Heart right ventricle (tissue), 16 donors: Measurements from ENCODE around the gene VAC14. TPM values are rescaled to one million over a fixed set of nuclear protein-coding genes. Genes with fewer than 3 reads are reported as not detected.

Source experiments
- ATAC-seq, 8 donors: fragments of 200-7000 bp; cut with Tn5 transposase; one replicate each; pipeline ENCODE4 v1.9.1; 2020; ENCODE audit warnings: mild to moderate bottlenecking in 8 of 8, moderate library complexity in 8 of 8, moderate number of reproducible peaks in 1 of 8
- DNase-seq, 2 donors: peaks; one replicate each; pipeline ENCODE4 v3.0.0-alpha.2; 2020
- H3K27ac ChIP-seq, 10 donors: fragments of 200-600 bp; sonication (generic) in 2 of 10; one replicate each; pipeline versions ENCODE4 v1.5.0 to v1.8.0; 2020 to 2022; ENCODE audit warnings: mild to moderate bottlenecking in 3 of 10
- H3K27me3 ChIP-seq, 7 donors: fragments of 200-600 bp; one replicate each; pipeline ENCODE4 v1.8.0; 2021 to 2022; ENCODE audit warnings: mild to moderate bottlenecking in 2 of 7
- H3K36me3 ChIP-seq, 9 donors: fragments of 200-600 bp; sonication (generic) in 1 of 9; one replicate each; pipeline versions ENCODE4 v1.5.0 to v1.8.0; 2020 to 2022; ENCODE audit warnings: mild to moderate bottlenecking in 2 of 9
- H3K4me1 ChIP-seq, 9 donors: fragments of 200-600 bp; sonication (generic) in 1 of 9; one replicate each; pipeline versions ENCODE4 v1.5.0 to v1.8.0; 2020 to 2022; ENCODE audit warnings: mild to moderate bottlenecking in 4 of 9
- H3K4me3 ChIP-seq, 10 donors: fragments of 200-600 bp; sonication (generic) in 2 of 10; one replicate each; pipeline versions ENCODE4 v1.5.0 to v1.8.0; 2020 to 2022; ENCODE audit warnings: mild to moderate bottlenecking in 7 of 10, moderate library complexity in 2 of 10
- H3K9me3 ChIP-seq, 11 donors: fragments of 200-600 bp in 10 of 11; sonication (generic) in 2 of 11; one replicate each; pipeline versions ENCODE4 v1.5.0 to v1.8.0; 2013 to 2022; ENCODE audit warnings: mild to moderate bottlenecking in 2 of 11, control low read depth in 1 of 11, moderate library complexity in 1 of 11
- CTCF ChIP-seq, 9 donors: fragments of 200-600 bp; sonication (generic) in 2 of 9; IDR thresholded peaks; one replicate each; pipeline versions ENCODE4 v1.5.0 to v1.8.0; 2021 to 2022; ENCODE audit warnings: antibody characterized with exemption in 9 of 9, mild to moderate bottlenecking in 5 of 9, moderate library complexity in 1 of 9
- WGBS, 2 donors: extraction: QIAGEN DNeasy Blood & Tissue Kit; methylation state at CpG; one replicate each; pipeline ENCODE4 v1.1.7; 2013; ENCODE audit warnings: inconsistent platforms in 1 of 2; 5-methylcytosine and 5-hydroxymethylcytosine counted together
- intact Hi-C, 10 donors: fragments of 100-400 bp; cut with DNase I; formaldehyde crosslinking; loops; one replicate each; pipeline versions ENCODE4 v1.11.1 to v1.14.2; 2022
- polyA plus RNA-seq, 2 donors: library from polyadenylated mRNA; stranded (reverse); fragments of 200-250 nt; gene quantifications; one replicate each; pipeline ENCODE4 v1.2.3, GENCODE V29; 2013
- total RNA-seq, 10 donors: library from RNA; stranded (reverse); fragmentation: NEBNext Ultra II Directional in 3 of 10; extraction: Animal tissue kit (Norgen Biotek cat#: 25700) in 3 of 10; gene quantifications; one replicate each; pipeline versions ENCODE4 v1.2.1 to v1.2.4, GENCODE V29; 2021 to 2023
- donor health status: Arrhythmogenic right ventricular cardiomyopathy.
- donor health status: ischemic (EF 13 %, LVEDD 7.1; RV severe dilation, severe dysfunction).
- donor health status: healthy with polysubstance abuse.
- donor health status: DM: no; HTN: yes; CAD: no.
- donor health status: DM: no; HTN: no; CAD: no.
- donor health status: ischemic (EF 25% LVEDD 6.9; RV normal size, moderate dysfunction).
- donor health status: ischemic (EF 25% LVEDD 5.7; RV mildly dilated, moderate dysfunction).
- donor health status: healthy.
- donor health status: DM: yes; HTN: yes; CAD: no.
- donor health status: Ischemic cardiomyopathy.
- donor health status: ischemic (EF 35%, LVEDD 5.7; RV mildly dilated, moderate dysfunction).
- donor health status: nonischemic (EF 11% LVEDD 7.7; RV severe dilation, severe dysfunction).
- donor health status: DM: yes; HTN: yes; CAD: no.
- donor health status: PGD.
- donor health status: ischemic (EF 29% LVEDD 5.4; RV normal size, mild dysfunction).
- donor health status: nonischemic (EF 23%, LVEDD 6.1; RV moderate dilation, normal function).

VAC14 gene
- total and polyA plus RNA-seq, 12 donors: 19.2 to 43.7 (median 23.2) TPM

DNA sequence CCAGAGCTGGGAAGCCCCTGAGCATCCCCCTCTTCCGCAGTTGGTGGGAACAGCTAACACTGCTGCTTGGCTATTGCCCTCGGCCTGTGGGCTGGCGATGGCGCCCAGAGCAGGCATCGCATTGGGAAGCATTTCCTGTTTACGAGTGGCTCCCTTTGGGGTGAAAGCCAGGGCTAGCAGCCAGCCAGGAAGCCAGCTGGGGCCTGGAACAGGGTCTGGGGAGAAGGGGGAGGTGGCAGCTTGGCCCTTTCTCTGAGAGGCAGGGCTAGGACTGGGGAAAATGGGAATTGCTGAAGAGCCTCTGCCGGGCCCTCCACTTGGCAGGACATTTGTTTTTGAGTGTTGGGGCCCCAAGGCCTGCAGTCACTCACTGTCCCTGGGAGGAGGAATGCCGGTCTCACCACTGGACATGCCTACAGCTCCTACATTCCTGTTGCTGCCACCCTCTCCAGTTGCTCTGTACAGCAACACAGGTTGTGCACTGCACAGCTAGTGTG is 112.7 kb downstream of the VAC14 start:
- Histone ChIP-seq H3K4me3 (no peak overlapping the region), H3K36me3 (no peaks in the 10 kb centered on the region), H3K27me3 (peaks cover 0 to 9% (median 0%) of the 10 kb centered on the region in 7 donors), H3K4me1 (peaks cover 64 to 91% (median 87%) of the 10 kb centered on the region in 9 donors), H3K27ac (peak overlapping the region; percentile 70 to 94 (median 84)), H3K9me3 (no peaks in the 10 kb centered on the region)
- intact Hi-C loops: loop anchor here in 4 of 10 donors (5.0 to 10.0 kb wide), 3 partner anchors 49 to 79 kb away; no protein-coding TSS in a partner anchor
- TF ChIP-seq CTCF (IDR thresholded peaks at IDR 0.05): no peak
- peak in 7 of 8 donors; percentile 4 to 52 (median 13) for ATAC-seq
- DNase-seq: peak in 1 of 2 donors; percentile 77
- 18 to 21% methylated on average over 8 of the region's 8 CpGs for WGBS, 2 donors

DNA sequence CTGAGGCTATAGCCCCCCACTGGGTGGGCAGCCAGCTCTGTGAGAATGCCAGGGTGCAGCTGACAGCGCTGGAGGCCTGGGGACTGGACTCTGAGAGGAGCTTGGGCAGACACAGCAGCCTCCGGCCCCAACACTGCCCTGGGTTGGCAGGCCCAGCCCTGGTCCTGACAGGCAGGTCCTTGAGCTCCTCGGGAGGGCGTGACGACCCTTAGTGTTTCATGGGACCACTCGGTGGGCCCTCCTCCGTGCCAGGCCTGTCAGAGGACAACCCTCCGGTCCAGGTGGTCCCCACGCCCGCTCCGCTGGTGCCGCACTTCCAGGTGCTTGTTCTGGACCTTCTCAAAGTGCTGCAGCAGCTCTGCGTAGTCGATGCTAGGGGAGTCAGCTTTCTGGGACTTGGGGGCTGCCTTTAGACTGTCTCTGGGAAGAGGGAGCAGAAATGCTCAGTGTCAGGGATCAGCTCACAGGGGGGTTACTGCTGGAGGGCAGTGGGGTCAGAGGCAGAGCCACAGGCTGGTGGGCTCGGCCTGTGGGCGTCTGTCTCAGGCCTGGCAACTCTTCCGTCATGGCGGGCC is 113.2 kb downstream of the VAC14 start:
- no peak for TF ChIP-seq CTCF (IDR thresholded peaks at IDR 0.05)
- intact Hi-C loops: loop anchor here in 4 of 10 donors (5.0 to 10.0 kb wide), 3 partner anchors 50 to 80 kb away; no protein-coding TSS in a partner anchor

DNA sequence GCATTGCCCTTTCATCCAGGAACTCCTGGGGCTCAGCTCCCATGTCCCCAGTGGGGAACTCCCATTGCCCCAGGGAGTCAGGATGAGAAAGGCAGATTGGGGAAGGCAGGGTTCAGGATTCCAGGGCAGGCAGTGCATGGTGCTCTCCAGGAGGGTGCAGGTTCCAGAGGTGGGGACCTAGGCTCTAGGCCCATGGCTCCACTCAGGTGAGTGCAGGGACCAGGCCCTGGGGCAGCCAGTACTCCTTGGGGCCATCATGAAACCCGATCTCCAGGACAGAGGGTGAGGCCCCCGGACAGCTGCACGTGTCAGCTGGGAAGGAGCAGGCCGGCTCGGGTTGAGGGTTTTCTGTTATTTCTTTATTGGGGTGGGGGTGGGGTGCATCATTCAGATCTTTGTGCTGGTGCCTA is 113.9 kb downstream of the VAC14 start:
- WGBS, 2 donors: 42 to 54% methylated on average over 5 of the region's 5 CpGs
- peaks cover 62 to 91% (median 84%) of the 10 kb centered on the region in 9 donors for H3K4me1 ChIP-seq
- no peaks in the 10 kb centered on the region for H3K9me3 ChIP-seq
- intact Hi-C loops: loop anchor here in 4 of 10 donors (5.0 to 10.0 kb wide), 3 partner anchors 50 to 80 kb away; no protein-coding TSS in a partner anchor
- H3K27me3 ChIP-seq: peaks cover 0 to 9% (median 0%) of the 10 kb centered on the region in 7 donors
- peak overlapping the region in 8 of 10 donors; percentile 81 to 94 (median 85) for H3K27ac ChIP-seq
- no peaks in the 10 kb centered on the region for H3K36me3 ChIP-seq
- no peak overlapping the region for H3K4me3 ChIP-seq
- ATAC-seq: no peak
- peak in 1 of 2 donors; percentile 11 for DNase-seq
- TF ChIP-seq CTCF (IDR thresholded peaks at IDR 0.05): no peak

More for the DNA sequence above, 113.2 kb downstream of the VAC14 start:
- ATAC-seq: no peak
- H3K9me3 ChIP-seq: no peaks in the 10 kb centered on the region
- no peak overlapping the region for H3K4me3 ChIP-seq
- peaks cover 64 to 91% (median 85%) of the 10 kb centered on the region in 9 donors for H3K4me1 ChIP-seq
- H3K27ac ChIP-seq: peak overlapping the region; percentile 70 to 94 (median 84)
- H3K36me3 ChIP-seq: no peaks in the 10 kb centered on the region
- WGBS, 2 donors: 74 to 76% methylated on average over 18 of the region's 18 CpGs
- peak in 1 of 2 donors; percentile 27 for DNase-seq
- H3K27me3 ChIP-seq: peaks cover 0 to 9% (median 0%) of the 10 kb centered on the region in 7 donors

GRCh38 chr16:70686376-70687101 is 114.4 kb downstream of the VAC14 start:
- DNase-seq: no peak
- intact Hi-C loops: loop anchor here in 4 of 10 donors (5.0 to 10.0 kb wide), 3 partner anchors 51 to 81 kb away; no protein-coding TSS in a partner anchor
- no peak for TF ChIP-seq CTCF (IDR thresholded peaks at IDR 0.05)
- 60 to 62% methylated on average over 29 of the region's 29 CpGs for WGBS, 2 donors
- H3K9me3 ChIP-seq: no peaks in the 10 kb centered on the region
- H3K36me3 ChIP-seq: no peaks in the 10 kb centered on the region
- peak in 1 of 8 donors; percentile 0 for ATAC-seq
- H3K27me3 ChIP-seq: peaks cover 0 to 9% (median 0%) of the 10 kb centered on the region in 7 donors
- peak overlapping the region; percentile 1 to 92 (median 44) for H3K4me3 ChIP-seq
- peak overlapping the region; percentile 58 to 94 (median 85) for H3K27ac ChIP-seq
- peaks cover 61 to 91% (median 84%) of the 10 kb centered on the region in 9 donors for H3K4me1 ChIP-seq
